CD4-positive, alpha-beta T cell treated with Interferon alpha-2 for 1 hour (primary cell): ENCODE results near the gene TTC32.
"Not testable (repeated sequence)": the region's sequence is repeated elsewhere in the genome, so short reads cannot be mapped to it uniquely, and the experiment has no call there.

ENCODE experiments used
- DNase-seq, 2 donors: peaks; one replicate each; pipeline ENCODE4 v3.0.0-alpha.2; 2020 to 2022

The TTC32 gene

DNA sequence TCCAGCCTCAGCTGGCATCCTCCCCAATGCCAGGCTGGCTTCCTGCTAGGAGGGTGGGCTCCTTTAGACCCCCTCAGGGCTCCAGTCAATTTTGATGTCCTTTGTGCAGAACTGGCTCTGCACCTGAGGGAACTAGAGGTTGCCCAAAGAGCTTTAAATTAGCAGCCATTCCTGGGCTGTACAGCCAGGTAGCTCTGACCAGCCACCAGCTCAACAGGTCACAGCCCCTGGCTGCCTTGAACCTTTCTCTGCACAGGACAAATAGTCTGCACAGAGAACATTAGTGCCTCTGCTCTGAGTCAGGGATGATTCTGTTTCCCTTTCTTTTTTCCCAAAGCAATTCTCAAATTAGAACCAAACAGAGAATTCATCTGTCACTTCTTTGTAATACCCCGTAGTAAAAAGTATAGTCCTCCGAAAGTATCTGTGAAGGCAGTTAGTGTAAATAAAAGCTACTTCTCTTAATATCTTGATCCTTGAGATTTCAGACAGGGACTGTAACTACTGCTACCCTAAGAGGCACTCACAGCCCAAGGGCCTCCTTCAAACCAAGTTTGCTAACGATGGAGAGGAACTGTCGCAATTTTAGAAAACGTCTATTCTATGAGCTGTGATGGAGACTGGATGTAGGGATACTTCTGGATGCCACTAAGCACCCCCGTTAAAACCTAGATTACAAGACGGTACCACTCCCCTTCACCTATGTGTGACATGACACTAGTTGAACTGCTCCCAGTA, 3.0 kb downstream of the TTC32 start:
- no peak for DNase-seq

DNA sequence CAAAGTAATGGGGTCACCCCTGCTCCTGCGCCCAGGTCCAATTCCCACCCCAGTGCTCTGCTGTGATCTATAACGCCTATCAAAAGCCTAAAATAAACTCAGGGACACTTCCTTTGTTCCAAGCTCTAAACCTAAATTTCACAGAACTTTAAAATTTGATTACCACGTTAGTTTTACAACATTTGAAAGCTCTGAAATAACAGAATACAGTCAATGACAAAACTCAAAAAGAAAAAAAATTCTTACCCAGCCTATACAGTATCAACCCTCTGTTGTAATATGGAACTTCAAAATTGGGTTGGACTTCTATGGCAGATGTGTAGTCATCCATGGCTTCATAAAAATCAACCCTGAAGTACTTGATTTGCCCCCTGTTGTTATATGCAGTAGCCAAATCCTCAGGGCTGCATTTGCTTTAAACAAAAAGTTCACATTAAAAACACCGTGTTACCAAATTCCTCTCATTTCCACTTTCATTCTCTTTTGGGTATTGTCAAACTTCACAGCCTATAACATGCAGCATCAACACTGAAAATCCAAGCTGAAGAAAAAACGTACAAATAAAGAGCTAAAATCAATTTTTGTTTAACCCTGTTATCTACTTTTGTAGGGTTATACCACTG, 4.0 kb downstream of the TTC32 start:
- DNase-seq = no peak

DNA sequence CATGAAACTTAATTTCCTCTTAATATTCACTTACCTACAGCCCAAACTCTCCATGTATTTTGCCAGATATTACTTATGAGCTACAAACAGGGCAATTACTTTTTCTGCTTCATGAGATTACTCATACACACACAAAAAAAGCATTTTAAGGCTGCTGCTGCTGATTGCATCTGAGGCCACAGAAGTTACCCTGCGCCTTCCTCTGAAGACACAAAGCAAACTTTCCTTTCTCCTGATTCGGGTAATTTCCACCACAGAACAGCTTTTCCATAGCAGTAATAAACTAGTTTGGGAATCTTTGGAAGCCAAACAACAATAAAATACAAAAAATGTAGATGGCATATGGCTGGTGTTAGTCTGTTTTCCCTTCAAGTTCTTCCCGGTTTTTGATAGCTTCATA, 6.2 kb downstream of the TTC32 start:
- no peak for DNase-seq

DNA sequence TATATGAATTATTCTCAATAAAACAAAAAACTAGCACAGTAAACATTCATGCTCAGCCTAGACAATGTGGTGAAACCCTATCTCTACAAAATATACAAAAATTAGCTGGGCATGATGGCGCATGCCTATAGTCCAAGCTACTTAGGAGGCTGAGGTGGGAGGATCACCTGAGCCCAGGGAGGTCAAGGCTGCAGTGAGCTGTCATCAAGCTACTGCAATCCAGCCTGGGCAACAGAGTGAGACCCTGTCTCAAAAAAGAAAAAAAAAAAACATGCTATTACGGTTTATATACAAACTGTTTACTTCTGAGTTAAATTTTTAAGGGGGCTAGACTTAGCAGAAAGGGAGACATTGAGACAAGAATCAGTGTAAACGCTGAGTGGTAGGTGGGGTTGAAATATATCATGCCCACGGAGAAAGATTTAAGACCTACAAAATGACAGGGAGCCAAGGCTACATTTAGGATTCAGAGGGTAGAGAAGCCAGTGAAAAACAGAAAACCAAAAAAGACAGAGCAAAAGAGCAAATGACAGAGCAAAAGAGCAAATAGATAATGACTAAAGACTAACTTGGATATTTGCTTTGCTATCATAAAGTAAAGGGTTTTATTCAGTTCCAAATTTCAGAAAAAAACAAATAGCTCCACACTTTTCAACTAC, 7.5 kb downstream of the TTC32 start:
- no peak for DNase-seq

DNA sequence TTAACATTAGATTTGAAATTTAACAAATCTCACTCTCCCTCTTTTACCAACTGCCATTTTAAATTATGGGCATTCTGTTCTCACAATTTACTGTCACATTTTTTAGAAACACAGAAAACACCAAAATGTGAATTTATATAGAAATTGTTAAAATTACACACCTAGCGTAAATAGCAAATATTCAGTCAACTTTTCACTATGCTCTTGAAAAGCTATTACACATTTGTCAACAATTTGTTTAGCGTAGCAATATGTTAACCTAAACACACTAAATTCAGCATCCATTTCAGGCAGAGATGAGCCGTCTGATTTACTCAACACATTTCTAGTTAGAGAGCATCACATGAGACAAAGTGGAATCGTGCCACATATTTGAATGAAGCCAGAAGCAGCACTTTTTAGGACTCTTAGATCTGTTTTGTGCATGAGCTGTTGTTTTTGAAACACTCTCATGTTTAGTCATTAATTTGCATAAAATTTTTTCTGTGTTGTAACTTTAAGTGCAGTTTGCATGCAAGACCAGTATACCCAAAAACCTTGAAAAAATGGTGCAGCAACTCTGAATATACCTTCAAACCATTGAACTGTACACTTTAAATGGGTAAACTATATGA, 8.2 kb downstream of the TTC32 start:
- DNase-seq = no peak

DNA sequence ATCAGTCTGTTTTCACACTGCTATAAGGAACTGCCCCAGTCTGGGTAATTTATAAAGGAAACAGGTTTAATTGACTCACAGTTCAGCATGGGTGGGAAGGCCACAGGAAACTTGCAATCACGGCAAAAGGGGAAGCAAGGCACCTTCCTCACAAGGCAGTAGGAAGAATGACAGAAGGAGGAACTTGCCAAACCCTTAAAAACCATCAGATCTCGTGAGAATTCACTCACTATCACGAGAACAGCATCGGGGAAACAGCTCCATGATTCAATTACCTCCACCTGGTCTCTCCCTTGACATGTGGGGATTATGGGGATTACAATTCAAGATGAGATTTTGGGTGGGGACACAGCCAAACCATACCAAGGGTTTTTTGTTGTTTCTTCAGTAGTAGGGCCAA, 9.8 kb downstream of the TTC32 start:
- peak; percentile 14 to 62 for DNase-seq

DNA sequence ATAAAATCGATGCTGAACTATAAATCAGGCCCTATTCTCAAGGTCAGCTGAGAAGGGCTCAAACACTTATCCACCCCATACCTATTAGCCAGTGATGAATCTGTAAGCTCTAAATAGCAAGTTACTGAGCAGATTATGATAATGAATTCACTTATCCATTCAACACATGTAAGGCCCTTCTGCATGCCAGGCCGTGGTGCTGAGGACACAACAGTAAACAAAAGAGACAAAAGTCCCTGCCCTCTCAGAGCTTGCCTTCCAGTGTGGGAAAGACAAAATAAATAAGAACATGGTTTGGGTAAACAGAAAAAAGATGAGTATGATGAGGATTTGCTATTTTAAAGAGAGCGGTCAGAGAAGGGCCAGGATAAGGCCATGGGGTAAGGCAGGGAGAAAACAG, 11.7 kb downstream of the TTC32 start:
- no peak for DNase-seq

DNA sequence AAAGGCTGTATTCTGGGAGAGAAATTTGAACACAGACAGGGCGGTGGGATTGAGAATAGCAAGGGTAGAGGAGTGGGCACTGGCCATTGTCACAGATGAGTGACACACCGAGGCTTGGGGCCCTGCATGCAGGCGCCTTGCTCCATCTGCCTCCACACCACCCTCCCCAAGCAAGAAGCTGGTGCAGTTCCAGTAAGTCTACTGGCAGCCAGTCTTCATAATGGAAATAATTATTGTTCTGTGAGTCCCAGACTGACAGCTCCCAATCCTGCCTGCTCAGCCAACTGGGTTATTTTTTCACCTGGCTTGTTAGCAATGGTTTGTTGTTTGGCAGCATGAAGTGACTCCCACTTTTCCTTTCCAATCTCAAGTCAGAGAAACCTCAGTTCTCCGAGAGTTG, 13.0 kb downstream of the TTC32 start:
- no peak for DNase-seq

DNA sequence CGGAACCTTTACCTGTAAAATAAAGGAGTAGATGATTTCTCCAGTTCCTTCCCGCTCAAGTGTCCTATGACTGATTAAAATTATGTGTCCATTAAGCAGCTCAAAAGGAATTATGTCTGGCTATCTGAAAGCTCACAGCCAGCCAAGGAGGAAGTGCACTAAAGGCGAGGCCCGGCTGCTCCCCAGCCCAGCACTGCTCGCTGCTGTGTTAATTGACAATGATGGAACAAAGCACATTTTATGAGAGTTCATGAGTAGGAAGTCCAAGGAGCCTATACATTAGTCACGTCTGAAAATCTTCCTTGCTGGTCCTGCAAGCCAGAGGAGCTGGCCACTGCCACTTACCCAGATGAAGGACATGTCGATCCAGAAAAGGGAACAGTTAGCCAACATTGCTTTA, 14.3 kb downstream of the TTC32 start:
- DNase-seq = no peak

DNA sequence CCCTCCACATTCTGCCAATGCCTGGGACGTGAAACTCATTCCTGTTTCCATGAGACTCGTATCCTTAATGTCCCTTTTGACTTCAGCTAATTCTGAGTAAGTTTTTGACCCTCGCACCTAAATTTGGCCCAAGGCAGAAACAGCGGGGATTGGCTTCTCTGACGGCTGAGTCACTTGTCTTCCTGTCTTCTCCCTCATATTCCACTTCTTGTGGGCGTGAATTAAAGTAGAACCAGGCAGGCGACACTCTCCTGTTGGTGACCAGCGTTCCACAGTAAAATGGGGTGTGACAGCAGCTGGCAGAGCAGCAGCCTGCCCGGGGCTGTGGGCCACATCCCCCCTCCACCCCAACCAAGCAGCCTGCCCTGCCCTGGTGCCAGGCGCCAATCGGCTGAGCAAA, 15.5 kb downstream of the TTC32 start:
- DNase-seq = no peak

DNA sequence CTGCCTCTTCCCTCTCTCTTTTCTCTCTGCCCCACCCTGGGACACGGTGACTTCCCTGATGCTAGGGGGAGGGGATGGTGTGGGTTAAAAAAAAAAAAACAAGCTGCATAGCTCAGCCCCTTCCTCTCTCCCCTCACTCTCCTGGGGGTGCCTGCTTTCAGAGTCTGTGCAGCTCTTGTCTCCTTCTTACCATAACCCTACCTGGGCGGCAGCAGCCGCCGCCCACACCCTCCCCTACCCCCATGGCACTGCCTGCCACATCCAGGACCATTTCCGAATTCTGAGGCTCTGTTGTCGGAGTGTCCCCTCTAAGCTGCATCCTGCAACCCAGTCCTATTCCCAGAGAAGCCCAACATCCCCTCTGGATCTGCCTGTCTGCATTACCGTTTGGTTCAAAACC, 16.0 kb downstream of the TTC32 start:
- DNase-seq = no peak

DNA sequence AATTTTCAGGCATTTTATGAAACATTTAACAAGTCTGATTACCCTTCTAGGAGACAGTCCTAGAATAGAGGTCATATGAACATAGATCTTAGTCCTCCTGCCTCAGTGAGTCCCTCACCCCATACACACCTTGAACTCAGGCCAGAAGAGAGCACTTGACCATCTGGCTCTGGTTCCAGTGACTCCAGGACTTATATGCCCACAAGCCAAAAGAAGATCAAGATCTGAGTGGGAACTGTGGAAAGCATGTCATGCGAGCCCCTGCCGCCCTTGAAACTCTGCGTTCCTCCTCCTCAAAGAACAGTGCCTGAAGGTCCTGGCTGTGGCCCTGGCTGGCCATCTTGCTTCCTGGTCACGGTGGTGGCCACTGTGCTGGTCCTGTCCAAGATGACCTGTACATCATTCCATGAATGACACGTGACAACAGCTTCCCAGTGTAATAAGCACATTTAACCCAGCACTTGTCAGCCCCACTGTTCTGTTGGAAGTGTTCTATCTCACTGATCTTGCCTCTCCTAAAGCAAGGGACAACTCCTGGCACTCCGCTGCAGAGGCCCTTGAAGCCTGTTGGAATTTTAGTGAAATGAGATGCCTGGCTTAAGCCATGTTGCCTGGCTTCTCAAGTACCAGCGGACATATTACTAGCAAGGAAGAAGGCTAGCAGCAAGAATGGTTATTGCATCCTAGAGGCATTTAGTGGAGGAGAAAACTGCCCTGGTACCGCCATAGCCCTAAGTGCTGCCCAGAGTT, 17.6 kb downstream of the TTC32 start:
- no peak for DNase-seq

DNA sequence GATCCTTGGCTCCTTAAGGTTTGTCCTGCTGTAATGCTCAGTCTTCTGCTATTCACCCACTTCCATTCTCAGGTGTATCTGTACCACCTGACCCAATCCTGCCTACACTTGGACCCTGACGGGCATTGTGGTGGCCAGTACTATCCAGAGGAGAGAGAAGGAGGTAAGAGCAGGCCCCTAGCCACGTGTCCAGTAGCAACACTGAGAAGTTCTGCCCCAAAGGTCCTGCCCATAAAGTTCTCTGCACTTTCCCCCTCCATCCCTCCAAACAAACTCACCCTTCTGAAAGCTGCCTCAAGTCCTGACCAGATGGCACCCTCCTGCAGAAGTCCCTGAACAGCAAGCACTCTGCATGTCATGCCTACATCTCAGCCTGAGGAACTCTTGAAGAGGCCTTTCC, 18.3 kb downstream of the TTC32 start:
- DNase-seq = no peak

DNA sequence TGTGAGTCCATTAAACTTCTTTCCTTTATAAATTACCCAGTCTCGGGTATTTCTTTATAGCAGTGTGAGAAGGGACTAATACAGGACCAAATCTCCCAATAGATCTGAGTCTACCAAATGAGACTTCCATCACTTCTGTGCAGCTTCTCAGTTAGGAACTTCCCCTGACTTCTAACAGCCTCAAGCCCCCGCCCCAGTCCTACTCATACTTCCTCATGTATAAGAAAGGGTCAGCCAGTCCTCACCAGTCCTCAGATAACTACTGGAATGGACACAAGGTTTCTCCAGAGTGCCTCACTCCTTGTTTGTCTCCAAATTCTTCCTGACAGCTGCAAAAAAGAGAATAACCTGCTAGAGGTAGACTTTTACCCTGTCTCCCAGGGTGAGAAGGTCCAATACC, 19.5 kb downstream of the TTC32 start:
- no peak for DNase-seq

DNA sequence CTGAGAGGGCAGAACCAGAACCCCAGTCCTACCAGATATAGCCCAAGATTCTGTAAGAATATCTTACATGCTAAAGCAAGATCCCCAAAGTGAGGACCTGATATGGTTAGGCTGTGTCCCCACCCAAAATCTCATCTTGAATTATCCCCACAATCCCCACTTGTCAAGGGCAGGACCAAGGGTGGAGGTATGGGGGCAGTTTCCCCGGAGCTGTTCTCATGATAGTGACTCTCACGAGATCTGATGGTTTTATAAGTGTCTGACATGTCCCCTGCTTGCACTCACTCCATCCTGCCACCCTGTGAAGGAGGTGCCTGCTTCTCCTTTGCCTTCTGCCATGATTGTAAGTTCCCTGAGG, 19.9 kb downstream of the TTC32 start:
- no peak for DNase-seq

DNA sequence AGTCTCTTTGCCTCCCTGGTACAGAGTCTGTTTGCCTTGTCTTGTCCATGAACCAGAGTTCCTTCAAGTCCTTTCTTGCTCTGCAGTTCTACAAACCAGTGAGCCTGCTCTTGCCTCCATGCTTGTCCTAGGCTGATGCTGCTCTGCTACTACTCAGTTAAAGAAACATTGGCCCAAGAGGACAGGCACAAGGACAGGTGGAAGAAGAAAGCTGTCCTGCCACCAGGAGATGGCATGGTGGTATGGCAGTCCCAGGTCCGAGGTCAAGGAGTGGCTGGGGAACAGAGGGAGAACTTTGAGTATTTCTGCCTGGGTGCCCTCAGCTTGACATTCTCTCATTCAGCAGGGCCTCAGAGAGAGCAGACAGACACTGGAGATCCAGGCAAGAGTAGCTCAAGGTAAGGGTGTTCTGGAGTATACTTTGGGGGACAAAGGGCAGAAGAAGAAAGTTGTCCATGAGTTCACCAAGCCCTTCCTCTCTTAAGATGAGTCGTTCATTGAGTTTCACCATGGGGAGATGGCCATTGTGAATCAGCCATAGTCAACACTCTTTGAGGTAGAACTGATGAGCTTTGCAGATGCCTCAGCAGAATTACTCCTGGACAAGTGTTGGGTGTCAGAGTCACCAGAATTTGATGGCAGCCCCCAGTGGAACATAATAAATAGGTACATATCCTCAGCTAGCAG, 20.4 kb downstream of the TTC32 start:
- no peak for DNase-seq

DNA sequence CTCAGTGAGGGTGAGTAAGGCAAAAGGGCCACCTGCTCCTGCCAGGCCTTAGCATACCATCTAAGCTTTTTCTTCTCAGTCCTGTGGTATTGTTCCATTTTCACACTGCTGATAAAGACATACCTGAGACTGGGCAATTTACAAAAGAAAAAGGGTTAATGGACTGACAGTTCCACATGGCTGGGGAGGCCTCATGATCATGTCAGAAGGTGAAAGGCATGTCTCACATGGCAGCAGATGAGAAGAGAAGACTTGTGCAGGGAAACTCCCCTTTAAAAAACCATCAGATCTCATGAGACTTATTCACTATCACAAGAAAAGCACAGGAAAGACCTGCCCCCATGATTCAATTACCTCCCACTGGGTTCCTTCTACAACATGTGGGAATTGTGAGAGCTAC, 21.6 kb downstream of the TTC32 start:
- not testable (repeated sequence) for DNase-seq

DNA sequence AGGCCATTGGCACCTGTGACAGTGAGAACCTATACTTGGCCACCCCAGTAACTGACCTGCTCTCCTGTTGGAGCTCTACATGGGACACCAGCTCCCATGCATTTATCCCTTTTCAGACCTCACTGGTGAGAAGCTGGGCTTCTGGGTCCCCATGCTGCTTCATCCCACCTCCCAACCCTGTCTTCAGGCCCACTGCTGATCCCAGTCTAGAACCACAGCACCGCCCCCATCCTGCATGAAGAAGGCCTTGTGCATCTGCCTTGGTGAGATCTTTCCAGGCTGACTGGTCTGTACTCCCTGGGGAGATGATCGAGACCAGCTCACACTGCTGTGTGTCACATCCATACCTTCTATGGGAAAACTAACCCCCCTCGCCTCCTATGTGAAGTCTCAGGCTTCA, 22.7 kb downstream of the TTC32 start:
- DNase-seq = no peak

DNA sequence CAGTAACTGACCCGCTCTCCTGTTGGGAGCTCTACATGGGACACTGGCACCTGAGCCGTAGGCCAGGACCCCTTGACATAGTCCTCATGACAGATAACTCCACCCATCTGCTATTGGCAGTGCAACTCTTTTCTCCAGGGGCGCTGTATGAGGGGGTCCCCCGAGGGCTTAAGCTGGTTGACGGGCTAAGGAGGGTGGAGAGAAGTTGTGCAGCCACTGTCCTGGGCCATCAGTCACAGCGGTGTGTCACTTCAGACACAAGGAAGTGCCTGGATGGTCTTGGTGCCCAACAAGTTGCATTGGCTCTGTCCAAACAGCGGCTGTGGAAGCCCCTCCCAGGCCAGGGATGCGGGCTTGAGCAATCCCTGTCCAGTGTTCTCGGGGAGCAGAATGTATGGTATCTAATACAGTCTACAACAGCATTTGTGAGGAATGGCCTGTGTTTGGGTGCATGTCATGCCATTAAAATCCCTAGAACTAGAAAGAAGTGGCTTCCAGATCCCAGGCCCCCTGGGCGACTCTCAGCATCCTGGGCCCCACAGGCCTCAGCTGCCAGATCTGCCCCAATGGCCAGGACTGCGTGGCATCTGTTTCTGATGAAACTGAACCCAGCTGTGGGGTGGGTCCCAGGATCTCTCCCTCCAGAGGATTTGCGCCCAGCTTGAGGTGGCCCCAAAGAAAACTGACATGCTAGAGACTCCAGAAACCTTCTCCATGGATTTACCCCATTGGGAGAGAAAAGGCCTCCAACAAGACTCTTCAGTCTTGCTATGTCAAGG, 23.3 kb downstream of the TTC32 start:
- no peak for DNase-seq

DNA sequence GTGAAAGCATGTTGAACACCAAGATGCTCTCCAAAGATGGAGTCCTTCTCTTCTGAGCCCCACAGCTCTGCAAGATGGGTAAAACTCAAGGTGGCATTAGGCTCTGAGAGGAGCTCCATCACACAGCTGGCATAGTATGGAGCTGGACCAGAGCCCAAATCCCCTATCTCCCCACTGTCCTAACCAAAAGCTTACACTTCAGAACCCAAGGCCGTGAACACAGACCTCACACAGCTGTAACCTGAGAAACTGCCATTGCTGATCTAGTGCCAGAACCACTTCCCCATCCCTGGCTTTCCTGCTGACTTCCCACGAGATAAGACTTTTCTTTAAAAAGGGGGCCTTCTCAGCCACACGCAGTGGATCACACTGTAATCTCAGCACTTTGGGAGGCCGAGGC, 25.0 kb downstream of the TTC32 start:
- DNase-seq = no peak

DNA sequence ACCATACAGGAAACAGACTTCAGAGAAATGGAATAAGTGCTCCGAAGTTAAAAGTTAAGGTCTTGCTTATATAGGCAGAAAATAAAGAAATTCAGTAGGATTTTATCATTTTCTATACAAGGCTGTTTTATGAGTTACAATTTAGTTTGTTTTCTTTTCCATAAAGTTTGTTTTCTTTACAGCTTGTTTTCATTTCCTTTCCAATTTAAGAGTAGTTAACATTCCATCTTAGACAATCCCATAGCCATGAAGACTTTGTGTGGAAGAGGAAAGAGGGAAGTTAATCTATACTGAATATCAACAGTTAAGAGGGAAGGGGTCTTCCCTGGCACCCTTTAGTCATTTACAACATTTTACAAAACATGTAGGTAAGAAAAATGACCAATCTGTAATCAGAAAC, 26.5 kb downstream of the TTC32 start:
- no peak for DNase-seq

DNA sequence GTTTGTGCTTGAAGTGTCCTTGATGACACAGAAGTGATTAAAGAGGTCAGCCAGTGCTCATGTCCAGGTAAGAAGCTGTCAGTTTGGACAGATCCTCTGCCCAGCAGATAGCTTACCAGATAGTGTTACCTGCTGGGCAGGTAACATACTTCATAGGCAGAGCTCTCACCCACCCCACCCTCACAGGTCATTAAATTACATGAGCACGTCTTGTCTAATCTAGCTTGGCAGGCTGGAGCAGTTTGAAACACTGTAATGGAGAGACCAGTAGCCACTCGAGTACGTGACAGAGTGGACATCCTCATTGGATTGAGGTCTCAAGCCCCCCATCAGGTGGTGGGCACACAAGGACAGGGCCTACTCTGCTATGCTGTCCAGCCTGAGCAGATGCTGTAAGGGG, 27.1 kb downstream of the TTC32 start:
- DNase-seq = no peak
